Parietal lobe (tissue), 1 donor: ENCODE results near the gene CFL1. TPM values are rescaled to one million over a fixed set of nuclear protein-coding genes. Genes with fewer than 3 reads are reported as not detected.

ENCODE experiments used
- total RNA-seq: library from RNA; depleted of rRNA; stranded (reverse); fragments of >200 nt; gene quantifications from one replicate; pipeline ENCODE4 v1.2.3, GENCODE V29; 2014

Gene CFL1
- total RNA-seq, result 647 TPM

GRCh38 chr11:65857853-65858680, at the start of gene CFL1:
CFL1 (minus strand) TSS chr11:65858180; CDS start chr11:65858099, 81 bp downstream.

GRCh38 chr11:65900125-65900898, 42.3 kb upstream of the CFL1 start, which contains the start of gene FOSL1:
FOSL1 (minus strand) TSS chr11:65900388; CDS start chr11:65900339, 49 bp downstream.

DNA sequence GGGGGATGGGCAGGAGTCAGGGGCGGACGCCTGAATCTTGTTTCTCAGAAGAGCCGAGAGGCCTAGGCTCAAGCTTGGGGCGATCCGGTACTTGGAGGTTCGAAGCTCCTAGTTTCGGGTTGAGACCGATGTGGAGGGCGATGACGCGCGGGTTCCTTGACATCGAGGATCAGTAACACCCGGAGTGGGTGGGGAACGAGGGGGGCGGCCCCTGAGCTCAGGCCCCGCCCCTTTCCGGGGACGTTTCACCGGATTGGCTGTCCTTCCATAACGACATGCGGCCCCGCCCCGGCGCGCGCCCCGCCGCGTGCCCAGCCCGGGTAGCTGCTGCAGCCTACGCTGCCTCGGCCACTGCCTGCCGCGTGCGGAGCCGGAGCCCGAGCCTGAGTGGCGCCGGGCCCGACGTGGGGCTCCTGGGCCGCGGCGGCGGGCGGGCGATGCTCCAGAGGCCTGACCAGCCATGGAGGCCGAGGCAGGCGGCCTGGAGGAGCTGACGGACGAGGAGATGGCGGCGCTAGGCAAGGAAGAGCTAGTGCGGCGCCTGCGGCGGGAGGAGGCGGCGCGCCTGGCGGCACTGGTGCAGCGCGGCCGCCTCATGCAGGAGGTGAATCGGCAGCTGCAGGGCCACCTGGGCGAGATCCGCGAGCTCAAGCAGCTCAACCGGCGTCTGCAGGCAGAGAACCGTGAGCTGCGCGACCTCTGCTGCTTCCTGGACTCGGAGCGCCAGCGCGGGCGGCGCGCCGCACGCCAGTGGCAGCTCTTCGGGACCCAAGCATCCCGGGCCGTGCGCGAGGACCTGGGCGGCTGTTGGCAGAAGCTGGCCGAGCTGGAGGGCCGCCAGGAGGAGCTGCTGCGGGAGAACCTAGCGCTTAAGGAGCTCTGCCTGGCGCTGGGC, 32.6 kb upstream of the CFL1 start, which contains the start of gene CCDC85B:
Gene CCDC85B, plus strand, starts transcription at position 350 of the 895 bp plus-strand sequence. Its CDS starts 111 bp downstream, at position 461.

DNA sequence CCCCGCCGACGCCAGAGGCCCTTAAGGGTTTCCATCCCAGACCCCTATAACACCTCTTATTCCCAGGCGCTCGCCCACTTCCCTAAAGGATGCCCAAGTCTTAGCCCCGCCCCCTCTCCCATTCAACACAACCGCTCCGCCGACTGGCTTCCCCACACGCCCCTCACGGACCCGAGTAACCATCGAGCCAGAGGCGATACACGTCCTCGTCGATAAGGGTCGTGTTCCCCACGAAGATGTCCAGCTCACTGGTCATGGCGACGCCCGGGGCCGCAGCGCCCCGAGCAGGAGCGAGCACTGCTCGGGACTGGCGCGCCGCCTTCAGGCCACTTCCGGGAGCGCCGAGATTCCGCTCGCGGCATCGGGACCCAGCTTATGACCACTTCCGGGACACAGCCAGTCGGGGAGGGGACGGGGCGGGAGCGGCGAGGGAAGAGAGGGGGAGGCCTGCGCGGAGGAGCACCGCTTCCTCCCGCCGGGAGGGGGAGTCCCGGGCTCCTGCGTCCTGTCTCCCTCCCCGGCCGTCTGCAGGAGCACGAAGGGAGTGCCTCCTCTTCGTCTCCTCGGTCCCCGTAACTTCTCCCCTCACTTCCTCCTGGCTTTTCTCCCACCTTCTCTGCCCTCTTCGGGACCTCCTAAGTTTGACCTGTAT, 30.3 kb upstream of the CFL1 start, which contains the start of gene FIBP:
Gene FIBP, minus strand, starts transcription at position 309 of the 652 bp plus-strand sequence. Its CDS starts 53 bp downstream, at position 256.

DNA sequence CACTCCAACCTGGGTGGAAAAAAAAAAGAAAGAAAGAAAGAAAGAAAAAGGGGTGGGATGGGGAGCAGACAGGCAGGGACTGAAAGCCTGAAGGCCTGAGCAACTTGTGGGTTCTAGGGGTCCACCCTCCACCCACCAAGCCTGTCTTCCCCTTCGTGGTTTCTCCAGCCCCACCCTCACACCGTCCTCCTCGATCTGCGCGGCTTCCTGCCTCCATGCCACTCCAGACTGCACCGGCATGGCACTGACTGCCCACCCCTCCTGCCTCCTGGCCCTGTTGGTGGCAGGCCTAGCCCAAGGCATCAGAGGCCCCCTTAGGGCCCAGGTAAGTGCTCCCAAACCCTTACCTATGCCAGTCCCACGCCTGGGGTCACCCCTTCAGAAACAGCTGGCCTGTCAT, 21.6 kb upstream of the CFL1 start, which contains the start of gene CTSW:
Gene CTSW, plus strand, starts transcription at position 221 of the 400 bp plus-strand sequence. Its CDS starts 18 bp downstream, at position 239.

GRCh38 chr11:65872586-65873317, 14.8 kb upstream of the CFL1 start, which contains the start of gene EFEMP2:
EFEMP2 (minus strand) TSS chr11:65872800; CDS start chr11:65872354, 446 bp downstream.

GRCh38 chr11:65860278-65861164, 2.5 kb upstream of the CFL1 start, which contains the start of gene MUS81:
MUS81 (plus strand) TSS chr11:65860433; CDS start chr11:65860754, 321 bp downstream.

DNA sequence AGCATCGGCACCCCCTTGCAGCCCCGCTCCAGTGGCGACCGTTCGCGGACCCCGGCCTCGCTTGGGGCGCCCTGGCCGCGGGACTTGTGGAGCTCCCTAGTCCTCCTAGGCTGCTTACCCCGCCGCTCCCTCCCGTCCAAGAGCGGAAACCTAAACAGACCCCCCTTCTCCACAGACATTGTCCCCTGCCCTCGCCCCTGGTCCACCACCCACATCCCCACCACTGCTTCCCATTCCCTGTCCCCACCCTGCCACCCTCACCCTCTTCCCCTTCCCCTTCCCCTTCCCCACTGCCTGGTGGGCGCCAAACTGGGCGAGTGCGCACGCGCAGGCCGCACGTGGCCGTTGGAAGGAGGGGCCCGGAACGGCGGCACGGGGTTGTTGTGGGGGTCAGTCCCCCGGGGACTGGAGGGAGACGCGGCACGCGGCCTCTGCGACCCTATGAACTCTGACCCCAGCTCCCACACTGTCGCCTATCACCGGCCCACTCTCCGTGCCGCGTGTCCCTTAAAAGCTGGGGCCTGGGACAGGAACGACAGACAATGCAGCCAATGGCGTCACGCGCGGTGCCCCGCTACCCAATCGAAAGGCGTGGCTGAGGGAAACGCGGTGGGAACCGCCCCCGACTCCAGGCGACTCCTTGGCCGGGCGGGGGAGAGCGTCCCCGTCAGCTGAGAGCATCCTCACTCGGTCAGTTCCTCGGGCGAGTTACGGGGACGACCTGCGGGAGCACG, 24.5 kb downstream of the CFL1 start, which contains the start of gene SNX32:
Gene SNX32, plus strand, starts transcription at position 667 of the 734 bp plus-strand sequence. CDS start 103 bp downstream, outside the sequence.

Other genes starting within 250 kb of the CFL1 start
- 26.3 TPM for gene MAP3K11, start 244.0 kb downstream of the CFL1 start, total RNA-seq
- gene PCNX3, start 242.4 kb downstream of the CFL1 start, total RNA-seq, result 14.1 TPM
- 4.4 TPM for gene SIPA1, start 220.1 kb downstream of the CFL1 start, total RNA-seq
- gene RELA, start 195.3 kb downstream of the CFL1 start, total RNA-seq, result 30.7 TPM
- 46.0 TPM for gene KAT5, start 145.9 kb downstream of the CFL1 start, total RNA-seq
- gene RNASEH2C, start 137.4 kb downstream of the CFL1 start, total RNA-seq, result 17.2 TPM
- gene AP5B1, start 77.2 kb downstream of the CFL1 start, total RNA-seq, result 8.8 TPM
- not detected for gene OVOL1, start 71.1 kb downstream of the CFL1 start, total RNA-seq
- 20.7 TPM for gene SNX32, start 24.2 kb downstream of the CFL1 start, total RNA-seq
- 70.4 TPM for gene MUS81, start 2.3 kb upstream of the CFL1 start, total RNA-seq
- gene EFEMP2, start 14.6 kb upstream of the CFL1 start, total RNA-seq, result 18.8 TPM
- not detected for gene CTSW, start 21.7 kb upstream of the CFL1 start, total RNA-seq
- gene FIBP, start 30.3 kb upstream of the CFL1 start, total RNA-seq, result 121 TPM
- 9.1 TPM for gene CCDC85B, start 32.5 kb upstream of the CFL1 start, total RNA-seq
- gene FOSL1, start 42.2 kb upstream of the CFL1 start, total RNA-seq, result not detected
- 11.6 TPM for gene C11orf68, start 60.9 kb upstream of the CFL1 start, total RNA-seq
- 61.7 TPM for gene DRAP1, start 61.2 kb upstream of the CFL1 start, total RNA-seq
- not detected for gene TSGA10IP, start 87.3 kb upstream of the CFL1 start, total RNA-seq
- 41.9 TPM for gene SART1, start 103.6 kb upstream of the CFL1 start, total RNA-seq
- gene EIF1AD, start 144.0 kb upstream of the CFL1 start, total RNA-seq, result 33.5 TPM
- 16.9 TPM for gene BANF1, start 144.3 kb upstream of the CFL1 start, total RNA-seq
- gene CST6, start 153.8 kb upstream of the CFL1 start, total RNA-seq, result not detected
- gene CATSPER1, start 168.3 kb upstream of the CFL1 start, total RNA-seq, result not detected
- gene GAL3ST3, start 191.0 kb upstream of the CFL1 start, total RNA-seq, result 17.2 TPM
- 125 TPM for gene SF3B2, start 194.2 kb upstream of the CFL1 start, total RNA-seq
- gene PACS1, start 212.1 kb upstream of the CFL1 start, total RNA-seq, result 101 TPM